ENCODE results near the gene ITGB3.
"Not testable (repeated sequence)": the region's sequence is repeated elsewhere in the genome, so short reads cannot be mapped to it uniquely, and the experiment has no call there.

The ITGB3 gene

DNA sequence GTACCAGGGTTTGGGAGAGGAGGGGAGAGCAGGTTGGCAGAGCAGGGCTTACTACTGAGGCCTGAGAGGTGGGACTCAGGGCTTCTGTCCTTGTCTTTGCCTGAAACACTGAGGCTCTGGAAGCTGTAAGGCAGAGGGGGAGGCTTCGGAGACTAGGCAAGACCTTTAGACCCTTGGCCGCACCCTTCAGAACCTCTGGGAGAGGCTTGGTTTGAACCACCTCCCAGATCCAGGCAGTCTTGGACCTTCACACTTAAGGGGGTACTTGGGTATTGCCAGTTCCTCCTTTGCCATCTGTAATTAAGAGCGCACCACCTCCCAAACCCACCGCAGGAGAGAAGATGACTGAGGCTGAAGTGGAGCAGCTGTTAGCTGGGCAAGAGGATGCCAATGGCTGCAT lies 31.6 kb upstream of the ITGB3 start:
- DNase-seq (ENCODE audit: low read depth in 2 of 3, low spot score in 2 of 3): no peak

DNA sequence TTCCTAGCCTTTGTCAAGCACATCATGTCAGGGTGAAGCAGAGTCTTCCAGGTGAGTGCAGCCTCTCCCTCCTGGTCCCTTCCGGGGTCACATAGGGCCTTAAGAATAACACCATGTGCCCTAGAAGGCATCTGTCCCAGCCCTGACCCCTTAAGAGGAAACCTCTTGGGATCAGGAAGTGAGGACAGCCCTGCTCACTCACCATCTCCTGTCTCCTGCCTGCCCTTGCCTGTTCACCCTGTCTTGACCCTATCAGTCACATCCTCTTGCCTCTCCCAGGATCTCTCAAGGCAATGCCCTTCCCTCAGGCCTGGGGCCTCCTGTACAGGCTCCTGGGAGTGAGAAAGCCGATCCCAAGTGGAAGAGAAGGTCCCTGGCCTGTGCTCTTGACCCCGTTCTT lies 30.6 kb upstream of the ITGB3 start:
- no peak for DNase-seq (ENCODE audit: low read depth in 2 of 3, low spot score in 2 of 3)

DNA sequence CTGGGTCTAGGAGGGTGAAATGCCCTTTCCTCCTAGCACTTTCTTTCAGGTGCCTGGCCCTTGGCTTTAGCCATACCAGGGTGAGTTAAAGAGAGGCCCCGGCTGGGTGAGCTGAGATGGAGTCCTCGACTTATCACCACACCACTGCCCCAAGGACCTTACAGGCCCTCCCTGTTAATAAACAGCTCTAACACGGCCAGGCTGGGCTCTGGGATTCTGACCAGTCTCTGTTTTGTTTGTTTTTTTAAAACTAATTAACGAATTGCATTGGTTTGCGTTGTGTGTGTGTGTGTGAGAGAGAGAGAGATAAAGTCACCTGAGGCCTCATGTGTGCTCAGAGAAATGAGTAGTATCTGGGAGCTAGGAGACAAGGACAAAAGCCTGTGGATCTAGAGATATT lies 30.2 kb upstream of the ITGB3 start:
- DNase-seq (ENCODE audit: low read depth in 2 of 3, low spot score in 2 of 3): no peak

DNA sequence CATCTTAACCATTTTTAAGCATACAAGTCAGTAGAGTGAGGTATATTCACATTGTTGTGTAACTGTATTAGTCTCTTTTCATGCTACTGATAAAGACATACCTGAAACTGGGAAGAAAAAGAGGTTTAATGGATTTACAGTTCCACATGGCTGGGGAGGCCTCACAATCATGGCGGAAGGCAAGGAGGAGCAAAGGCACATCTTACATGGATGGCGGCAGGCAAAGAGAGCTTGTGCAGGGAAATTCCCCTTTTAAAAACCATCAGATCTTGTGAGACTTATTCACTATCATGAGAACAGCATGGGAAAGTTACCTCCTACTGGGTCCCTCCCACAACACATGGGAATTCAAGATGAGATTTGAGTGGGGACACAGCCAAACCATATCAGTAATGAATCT lies 29.6 kb upstream of the ITGB3 start:
- not testable (repeated sequence) for DNase-seq (ENCODE audit: low read depth in 2 of 3, low spot score in 2 of 3)

DNA sequence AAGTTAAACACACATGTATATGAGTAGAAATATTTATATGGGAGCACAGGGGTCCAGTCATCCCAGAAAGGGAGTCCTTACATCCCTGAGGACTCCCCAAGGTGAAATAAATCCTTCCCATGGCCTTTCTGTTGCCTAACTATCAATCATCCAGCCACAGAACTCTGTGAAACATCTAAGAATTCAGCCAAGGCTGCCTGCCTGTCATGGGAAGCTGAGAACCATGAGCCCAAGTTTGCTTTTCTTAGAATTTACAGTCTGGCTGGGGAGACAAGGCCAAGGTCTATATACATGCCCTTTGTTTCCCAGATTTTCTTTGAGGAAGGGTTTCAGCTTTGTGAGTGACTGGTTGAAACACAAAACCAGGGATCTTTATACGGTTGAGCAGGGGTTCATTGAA lies 28.7 kb upstream of the ITGB3 start:
- DNase-seq (ENCODE audit: low read depth in 2 of 3, low spot score in 2 of 3): no peak

DNA sequence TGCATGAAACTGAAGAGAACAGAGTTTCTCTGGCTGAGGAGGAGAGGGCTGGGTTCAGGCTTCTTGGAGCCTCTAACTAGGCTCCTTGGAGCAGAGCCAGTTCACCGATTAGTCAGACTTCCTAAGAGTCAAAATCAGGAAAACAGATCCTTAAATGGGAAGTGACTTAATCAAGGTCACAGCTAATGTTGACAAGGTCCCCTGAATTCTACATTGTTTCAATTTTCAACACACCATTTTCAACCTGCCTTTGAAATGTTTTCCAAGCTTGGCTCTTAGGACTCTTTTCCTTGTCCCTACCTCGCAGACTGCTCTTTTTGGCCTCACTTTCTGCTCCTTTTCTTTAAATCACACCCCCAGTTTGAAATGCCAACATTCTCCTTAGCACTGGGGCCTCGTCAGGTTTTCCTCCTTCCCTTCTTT lies 28.2 kb upstream of the ITGB3 start:
- DNase-seq (ENCODE audit: low read depth in 2 of 3, low spot score in 2 of 3): no peak

DNA sequence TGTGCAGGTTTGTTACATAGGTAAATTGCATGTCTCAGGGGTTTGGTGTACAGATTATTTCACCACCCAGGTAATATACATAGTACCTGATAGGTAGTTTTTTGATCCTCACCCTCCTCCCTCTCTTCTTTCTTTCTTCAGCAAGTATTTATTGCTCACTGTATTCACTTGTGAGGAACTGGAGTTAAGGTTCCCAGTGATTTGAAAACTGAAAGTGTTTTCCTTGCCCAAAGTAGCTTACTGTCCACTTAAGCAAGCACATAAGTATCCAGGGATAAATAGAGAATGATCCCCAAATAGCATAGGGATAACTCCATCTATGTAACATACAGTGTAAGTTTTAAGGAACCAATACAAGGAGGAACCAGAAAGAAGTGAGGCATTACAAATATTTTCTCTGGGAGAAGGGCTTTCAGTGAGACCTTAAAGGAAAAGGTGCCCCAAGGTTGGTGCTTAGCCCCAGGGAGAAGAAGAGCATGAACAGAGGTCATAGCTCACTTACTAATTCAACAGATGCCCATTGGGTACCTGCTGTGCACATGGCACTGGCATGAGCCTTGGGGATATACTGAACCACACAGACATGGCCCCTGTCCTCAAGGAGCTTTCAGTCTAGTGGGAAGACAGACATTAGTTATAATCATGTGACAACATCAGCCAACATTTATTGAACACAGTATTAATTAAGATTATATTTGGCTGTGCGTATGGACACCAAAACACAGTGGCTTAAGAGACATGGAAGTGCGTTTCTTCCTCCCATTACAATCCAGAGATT lies 27.5 kb upstream of the ITGB3 start:
- no peak for DNase-seq (ENCODE audit: low read depth in 2 of 3, low spot score in 2 of 3)

DNA sequence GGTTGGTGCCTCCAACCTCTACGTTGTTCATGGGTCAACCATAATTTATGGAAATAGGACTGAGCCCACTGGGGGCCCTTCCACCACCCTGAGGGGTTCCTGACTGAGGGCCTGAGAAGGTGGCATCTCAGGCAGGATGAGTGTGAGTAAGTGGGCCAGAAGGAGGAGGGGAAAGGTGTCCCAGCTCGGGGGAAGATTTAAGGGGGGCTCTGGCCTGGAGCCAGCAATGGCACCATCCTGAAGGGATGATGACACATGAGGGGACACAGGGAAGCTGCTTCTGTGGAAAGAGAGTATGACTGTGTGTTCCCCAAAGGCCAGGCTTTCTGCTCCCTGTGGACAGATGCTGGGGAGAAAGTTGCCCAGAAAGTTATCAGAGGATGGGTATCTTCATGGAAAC lies 25.8 kb upstream of the ITGB3 start:
- DNase-seq (ENCODE audit: low read depth in 2 of 3, low spot score in 2 of 3): no peak

DNA sequence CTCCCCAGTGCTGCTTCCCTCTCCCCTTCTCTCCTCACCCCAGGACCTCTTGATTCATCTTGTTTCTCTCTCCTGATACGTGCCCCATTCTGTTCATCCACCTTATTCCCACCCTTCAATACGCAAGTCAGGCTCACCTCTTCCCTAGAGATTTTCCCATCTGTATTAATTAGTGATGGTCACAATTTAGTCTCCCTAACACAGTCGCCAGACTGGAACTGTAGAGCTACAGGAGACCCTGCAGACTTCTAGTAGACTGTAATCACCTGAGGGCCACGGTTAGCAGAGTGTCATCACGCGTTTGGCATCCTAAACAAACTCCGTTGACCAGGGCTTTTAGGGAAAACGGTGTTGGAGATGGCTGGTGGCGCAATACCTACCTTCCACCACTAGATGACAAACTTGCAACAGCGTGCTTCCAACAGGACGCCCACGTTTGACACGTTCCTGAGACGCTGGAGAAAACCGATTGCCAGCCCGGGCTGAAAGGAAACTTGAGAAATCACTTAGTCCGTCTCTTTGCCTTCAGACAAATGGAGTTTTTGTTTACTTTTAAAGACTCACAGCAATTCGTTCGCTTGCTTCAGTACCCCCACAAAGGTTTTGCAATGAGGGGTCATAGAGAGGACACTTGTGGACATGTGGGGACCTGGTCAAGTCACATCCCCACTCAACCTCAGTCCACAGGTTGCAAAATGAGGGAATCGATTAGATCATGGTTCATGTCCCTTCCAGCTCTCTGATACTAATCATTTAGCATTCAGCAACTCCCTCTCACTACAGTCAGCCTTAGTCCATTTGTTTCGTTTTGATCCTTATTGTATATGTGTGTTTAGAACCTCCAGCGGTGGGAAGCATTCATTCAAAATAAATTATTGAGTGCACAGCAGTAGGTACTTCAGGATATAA lies 23.8 kb upstream of the ITGB3 start:
- peak in 1 of 3 experiments; percentile 27 for DNase-seq (ENCODE audit: low read depth in 2 of 3, low spot score in 2 of 3)

DNA sequence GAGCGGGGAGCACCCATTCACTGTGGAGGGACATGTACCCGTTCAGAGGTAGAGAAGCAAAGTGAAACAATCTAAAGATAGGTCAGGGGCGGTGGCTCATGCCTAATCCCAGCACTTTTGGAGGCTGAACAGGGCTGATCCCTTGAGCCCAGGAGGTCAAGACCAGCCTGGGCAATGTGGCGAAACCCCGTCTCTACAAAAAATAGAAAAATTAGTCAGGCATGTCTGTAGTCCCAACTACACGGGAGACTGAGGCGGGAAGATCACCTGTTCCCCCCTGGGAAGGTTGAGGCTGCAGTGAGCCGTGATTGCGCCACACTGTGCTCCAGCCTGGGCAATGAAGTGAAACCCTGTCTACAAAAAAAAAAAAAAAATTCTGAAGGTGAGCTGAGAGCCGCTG lies 22.8 kb upstream of the ITGB3 start:
- no peak for DNase-seq (ENCODE audit: low read depth in 2 of 3, low spot score in 2 of 3)

DNA sequence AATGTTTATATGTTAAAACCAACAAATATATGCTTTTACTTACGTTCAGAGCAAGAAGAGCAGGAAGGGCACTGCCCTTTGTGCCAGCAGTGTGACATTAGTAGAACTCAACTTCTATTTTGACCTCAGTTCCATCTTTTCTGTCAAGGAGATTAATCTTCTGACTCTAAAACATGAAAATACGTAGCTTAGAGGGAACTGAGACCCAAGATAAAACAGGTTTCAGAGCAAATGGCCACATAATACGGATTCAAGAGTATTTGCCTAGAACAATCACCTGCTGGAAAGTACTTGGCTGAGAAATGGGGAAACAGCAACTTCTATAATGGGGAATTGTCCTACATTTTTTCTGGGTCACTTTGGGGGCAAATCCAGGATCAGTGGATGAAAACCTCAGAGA lies 22.3 kb upstream of the ITGB3 start:
- no peak for DNase-seq (ENCODE audit: low read depth in 2 of 3, low spot score in 2 of 3)

DNA sequence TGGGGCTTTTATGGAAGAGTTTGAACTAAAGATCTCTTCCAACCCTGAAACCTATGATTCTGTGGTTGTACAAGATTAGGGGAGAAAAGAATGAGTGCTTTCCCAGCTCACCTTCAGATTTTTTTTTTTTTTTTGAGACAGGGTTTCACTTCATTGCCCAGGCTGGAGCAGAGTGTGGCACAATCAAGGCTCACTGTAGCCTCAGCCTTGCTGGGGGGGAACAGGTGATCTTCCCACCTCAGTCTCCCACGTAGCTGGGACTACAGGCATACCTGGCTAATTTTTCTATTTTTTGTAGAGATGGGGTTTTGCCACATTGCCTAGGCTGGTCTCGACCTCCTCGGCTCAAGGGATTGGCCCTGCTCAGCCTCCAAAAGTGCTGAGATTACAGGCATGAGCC lies 21.8 kb upstream of the ITGB3 start:
- no peak for DNase-seq (ENCODE audit: low read depth in 2 of 3, low spot score in 2 of 3)

DNA sequence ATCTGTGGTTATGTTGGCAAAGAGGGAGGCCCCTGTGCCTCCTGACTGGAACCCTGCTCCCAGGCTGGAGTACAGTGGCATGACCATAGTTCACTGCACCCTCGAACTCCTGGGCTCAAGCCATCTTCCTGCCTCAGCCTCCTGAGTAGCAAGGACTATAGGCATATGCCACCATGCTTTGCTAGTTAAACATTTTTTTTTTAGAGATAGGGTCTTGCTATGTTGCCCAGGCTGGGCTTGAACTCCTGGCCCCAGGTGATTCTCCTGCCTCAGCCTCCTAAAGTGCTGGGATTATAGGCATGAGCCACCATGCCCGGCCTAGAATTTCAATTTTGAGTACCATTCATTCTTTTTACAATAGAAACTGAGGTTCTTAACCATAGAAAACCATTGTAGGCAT lies 21.2 kb upstream of the ITGB3 start:
- DNase-seq (ENCODE audit: low read depth in 2 of 3, low spot score in 2 of 3): no peak

DNA sequence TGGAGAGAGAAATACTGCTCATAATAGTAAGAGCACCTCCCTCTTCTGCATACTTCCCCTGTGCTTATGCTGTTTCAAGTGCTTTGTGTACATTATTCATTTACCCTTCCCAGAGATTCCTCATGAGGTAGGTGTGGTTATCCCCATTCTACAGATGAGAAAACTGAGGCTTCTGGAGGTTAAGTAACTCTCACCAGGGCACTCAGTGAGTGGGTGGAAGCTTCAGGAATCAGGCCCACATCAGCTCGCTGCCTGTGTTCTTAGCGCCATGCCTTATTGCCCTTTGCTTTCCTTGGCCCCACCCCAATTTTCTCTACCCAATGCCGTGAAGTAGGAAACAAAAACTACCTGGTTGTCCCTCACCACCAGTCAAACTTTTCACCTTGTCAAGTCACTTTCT lies 18.1 kb upstream of the ITGB3 start:
- no peak for DNase-seq (ENCODE audit: low read depth in 2 of 3, low spot score in 2 of 3)

DNA sequence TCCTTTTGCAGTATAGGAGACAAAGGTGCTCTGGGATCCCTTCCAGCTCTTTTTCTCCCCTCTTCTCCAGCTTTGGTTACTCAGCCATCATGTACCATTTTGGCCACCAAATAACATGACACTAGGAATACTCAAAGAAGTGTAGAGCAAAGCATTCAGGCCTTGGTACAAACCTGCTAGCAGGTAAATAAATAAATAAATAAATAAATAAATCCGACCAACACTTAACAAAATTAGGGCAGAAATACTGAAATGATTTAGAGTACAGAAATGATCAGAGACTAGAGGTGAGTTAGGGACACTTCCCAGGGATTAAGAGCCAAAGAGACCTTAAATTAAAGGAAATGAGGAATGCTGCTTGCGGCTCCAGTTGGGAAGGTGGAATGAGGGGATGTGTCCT lies 17.7 kb upstream of the ITGB3 start:
- DNase-seq (ENCODE audit: low read depth in 2 of 3, low spot score in 2 of 3): no peak

DNA sequence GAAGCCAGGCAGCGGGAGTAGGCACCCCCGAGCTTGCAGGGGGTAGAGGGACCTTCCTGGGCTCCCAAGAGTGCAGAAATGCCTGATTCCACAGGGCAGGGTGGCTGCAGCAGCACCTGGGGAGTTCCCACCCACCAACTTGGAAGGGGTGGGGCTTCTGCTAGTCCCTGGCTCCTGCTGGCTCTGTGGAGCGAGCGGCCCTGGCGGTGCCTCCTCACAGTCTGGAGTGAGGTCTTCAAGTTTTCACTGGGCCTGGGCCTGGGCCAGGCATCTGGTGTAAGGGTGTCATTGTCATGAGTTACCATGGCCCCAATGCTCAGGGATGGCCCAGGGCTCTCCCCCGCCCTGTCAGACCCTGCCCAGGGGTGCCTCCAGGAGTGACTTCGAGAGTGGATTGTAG lies 15.8 kb upstream of the ITGB3 start:
- no peak for DNase-seq (ENCODE audit: low read depth in 2 of 3, low spot score in 2 of 3)

DNA sequence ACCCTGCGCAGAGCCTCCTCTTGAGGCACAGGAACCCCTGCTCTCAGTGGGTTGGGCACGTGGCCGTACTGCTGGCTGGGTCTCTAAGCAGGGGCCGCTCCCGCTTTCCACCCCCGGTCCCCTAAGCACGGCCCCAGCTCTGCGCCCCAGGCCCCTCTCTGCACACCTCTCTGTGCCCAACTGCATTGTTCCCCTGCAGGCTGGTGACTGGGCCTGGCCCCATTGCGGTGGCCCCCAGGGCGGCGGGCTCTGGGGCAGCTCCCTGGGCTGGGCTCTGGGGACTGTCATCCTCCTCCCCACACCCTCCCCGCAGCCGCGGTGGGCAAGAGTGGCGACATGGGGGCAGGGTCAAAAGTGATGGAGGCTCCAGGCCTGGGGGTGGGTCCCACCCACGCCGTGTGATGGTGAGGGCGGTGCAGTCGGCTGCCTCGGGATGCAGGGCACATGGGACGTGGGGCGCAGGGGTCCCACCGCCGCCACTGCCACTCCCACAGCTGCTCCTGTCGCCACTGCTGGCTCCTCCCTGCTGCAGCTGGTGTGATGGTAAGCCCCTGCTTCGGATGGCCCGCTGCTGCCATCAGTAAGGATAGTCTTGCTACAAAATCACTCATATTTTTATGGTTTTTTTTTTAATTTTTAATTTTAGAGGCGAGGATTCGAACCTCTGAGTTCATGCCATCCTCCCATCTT lies 15.2 kb upstream of the ITGB3 start:
- no peak for DNase-seq (ENCODE audit: low read depth in 2 of 3, low spot score in 2 of 3)

DNA sequence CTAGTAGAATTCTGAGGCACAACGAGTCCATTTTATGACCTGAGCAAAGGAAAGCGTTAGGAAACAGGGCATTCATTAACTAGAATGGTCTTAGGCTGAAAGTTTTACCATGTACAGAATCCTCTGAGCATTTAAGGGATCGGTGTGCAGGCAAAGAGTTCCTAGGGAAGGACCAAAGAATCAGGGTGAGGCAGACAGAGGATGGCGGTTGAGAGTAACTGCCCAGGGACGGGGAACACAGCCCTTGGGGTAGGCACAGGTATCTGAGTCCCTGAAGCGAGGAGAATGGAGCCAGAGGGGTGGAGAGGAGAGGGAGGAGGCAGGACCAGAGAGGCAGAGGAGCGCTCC lies 14.0 kb upstream of the ITGB3 start:
- DNase-seq (ENCODE audit: low read depth in 2 of 3, low spot score in 2 of 3): no peak

DNA sequence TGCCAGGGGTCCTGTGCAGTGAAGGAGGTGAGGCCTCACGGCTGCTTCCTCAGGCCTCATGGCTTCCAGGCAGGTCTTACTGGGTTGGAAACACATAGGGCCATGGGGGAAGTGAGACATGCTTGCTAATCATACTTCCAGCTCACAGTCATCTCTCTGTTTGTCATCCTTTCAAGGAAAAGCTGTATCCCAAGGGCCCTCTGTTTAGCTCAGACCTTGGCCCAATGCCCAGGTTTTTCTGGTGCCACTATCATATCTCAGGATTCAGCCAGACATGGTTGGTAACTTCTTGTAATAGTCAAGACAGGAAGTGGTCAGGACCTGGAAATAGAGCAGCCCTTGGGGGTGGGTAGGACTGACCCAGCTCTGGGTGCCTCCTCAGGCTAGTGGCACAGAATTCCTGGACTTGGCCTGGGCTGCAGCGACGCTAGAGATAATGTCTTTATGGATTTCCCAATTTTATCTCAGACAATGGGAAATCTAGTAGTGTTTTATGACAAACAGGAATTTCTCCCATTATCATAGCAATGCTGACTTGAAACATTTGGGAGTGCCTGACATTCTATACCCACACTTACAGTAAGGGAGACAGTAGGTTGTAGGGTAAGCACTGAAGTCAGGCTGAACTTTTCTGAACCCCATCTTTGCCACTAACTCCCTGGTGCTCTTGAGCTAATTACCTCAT lies 13.5 kb upstream of the ITGB3 start:
- no peak for DNase-seq (ENCODE audit: low read depth in 2 of 3, low spot score in 2 of 3)

DNA sequence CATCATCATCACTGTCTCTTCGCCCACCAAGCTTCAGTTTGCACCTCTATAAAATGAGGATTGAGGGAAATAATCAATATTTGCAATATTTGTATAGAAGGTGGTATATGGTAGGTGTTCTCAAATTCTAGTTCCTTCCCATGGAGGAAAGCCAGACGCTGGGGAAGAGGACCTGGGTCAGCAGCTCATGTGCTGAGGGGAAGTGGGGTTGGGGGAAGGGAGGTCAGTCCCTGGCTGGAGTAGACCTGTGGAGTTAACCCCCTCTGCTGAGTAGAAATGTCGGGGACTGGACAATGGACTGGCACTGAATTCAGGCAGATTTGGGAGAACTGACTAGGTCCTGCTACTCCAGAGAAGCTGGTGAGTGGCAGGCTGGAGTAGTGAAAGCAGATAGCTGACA lies 12.8 kb upstream of the ITGB3 start:
- no peak for DNase-seq (ENCODE audit: low read depth in 2 of 3, low spot score in 2 of 3)

DNA sequence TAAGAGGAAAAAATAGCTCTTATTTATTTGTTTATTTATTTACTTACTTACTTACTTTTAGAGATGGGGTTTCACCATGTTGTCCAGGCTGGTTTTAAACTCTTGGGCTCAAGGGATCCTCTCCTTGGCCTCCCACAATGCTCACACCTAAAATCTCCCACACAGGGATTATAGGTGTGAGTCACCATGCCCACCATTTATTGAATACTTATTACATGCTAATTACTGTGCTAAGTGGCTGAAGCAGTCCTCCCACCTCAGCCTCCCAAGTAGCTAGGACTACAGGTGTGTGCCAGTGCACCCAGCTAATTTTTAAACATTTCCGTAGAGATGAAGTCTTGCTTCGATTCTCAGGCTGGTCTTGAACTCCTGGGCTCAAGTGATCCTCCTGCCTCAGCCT lies 11.0 kb upstream of the ITGB3 start:
- no peak for DNase-seq (ENCODE audit: low read depth in 2 of 3, low spot score in 2 of 3)
